Mesothelial cell of epicardium (in vitro differentiated cells): ENCODE results near the gene ELF4. TPM values are rescaled to one million over a fixed set of nuclear protein-coding genes. Genes with fewer than 3 reads are reported as not detected.

Source experiments
- DNase-seq, 2 experiments: peaks; one replicate each; pipeline ENCODE4 v3.0.0; 2021; ENCODE audit warnings: low spot score in 2 of 2; ENCODE audit not compliant: unreplicated experiment in 2 of 2
- H3K27ac Mint-ChIP-seq: 2 replicates; pipeline ENCODE4 v1.8.0; 2021; ENCODE audit warnings: mixed read lengths
- H3K27me3 Mint-ChIP-seq: 2 replicates; pipeline ENCODE4 v1.8.0; 2021; ENCODE audit warnings: low read depth, mixed read lengths
- H3K36me3 Mint-ChIP-seq: 2 replicates; pipeline ENCODE4 v1.8.0; 2021; ENCODE audit warnings: mixed read lengths
- H3K4me1 Mint-ChIP-seq: 2 replicates; pipeline ENCODE4 v1.8.0; 2021; ENCODE audit warnings: mixed read lengths
- H3K4me3 Mint-ChIP-seq: 2 replicates; pipeline ENCODE4 v1.8.0; 2021; ENCODE audit warnings: mild to moderate bottlenecking, moderate library complexity, mixed read lengths
- H3K9me3 Mint-ChIP-seq: 2 replicates; pipeline ENCODE4 v1.8.0; 2021; ENCODE audit warnings: mixed read lengths
- CTCF ChIP-seq: fragments of 200-600 bp; sonication (generic); IDR thresholded peaks from one replicate; pipeline ENCODE4 v1.5.0; 2021; ENCODE audit warnings: antibody characterized with exemption; ENCODE audit not compliant: unreplicated experiment
- total RNA-seq: library from RNA; stranded (reverse); gene quantifications from 3 replicates; pipeline ENCODE4 v1.2.1, GENCODE V29; 2021

ELF4 gene
- 21.0 to 22.9 TPM (median 22.2 TPM) in 3 replicates for total RNA-seq

GRCh38 chrX:130110379-130111219 lies at the start of gene ELF4:
ELF4 (minus strand) TSS chrX:130110497; CDS start chrX:130081330, 29,167 bp downstream.
- peak within 1 kb of the TSS; percentile 85 for H3K27ac Mint-ChIP-seq
- H3K27me3 Mint-ChIP-seq, result peaks cover 2% of the 10 kb centered on the region
- H3K4me3 Mint-ChIP-seq, result peak within 1 kb of the TSS; percentile 77
- no peaks in the 10 kb centered on the region for H3K36me3 Mint-ChIP-seq
- DNase-seq, result peak in 1 of 2 experiments; percentile 43
- no peaks in the 10 kb centered on the region for H3K9me3 Mint-ChIP-seq
- no peak for TF ChIP-seq CTCF
- peaks cover 29% of the 10 kb centered on the region for H3K4me1 Mint-ChIP-seq

GRCh38 chrX:130159776-130160175 lies 49.5 kb upstream of the ELF4 start:
- H3K9me3 Mint-ChIP-seq, result peaks cover 8% of the 10 kb centered on the region
- peaks cover 12% of the 10 kb centered on the region for H3K4me1 Mint-ChIP-seq
- H3K27me3 Mint-ChIP-seq, result no peaks in the 10 kb centered on the region
- H3K27ac Mint-ChIP-seq, result no peak overlapping the region
- DNase-seq, result no peak
- no peak overlapping the region for H3K4me3 Mint-ChIP-seq
- TF ChIP-seq CTCF, result no peak
- H3K36me3 Mint-ChIP-seq, result no peaks in the 10 kb centered on the region

GRCh38 chrX:130158311-130158710 lies 48.0 kb upstream of the ELF4 start:
- peaks cover 7% of the 10 kb centered on the region for H3K4me1 Mint-ChIP-seq
- no peaks in the 10 kb centered on the region for H3K27me3 Mint-ChIP-seq
- peaks cover 8% of the 10 kb centered on the region for H3K9me3 Mint-ChIP-seq
- DNase-seq, result no peak
- no peak for TF ChIP-seq CTCF
- H3K27ac Mint-ChIP-seq, result no peak overlapping the region
- no peak overlapping the region for H3K4me3 Mint-ChIP-seq
- no peaks in the 10 kb centered on the region for H3K36me3 Mint-ChIP-seq

- H3K9me3 Mint-ChIP-seq, result peaks cover 4% of the 10 kb centered on the region
- no peak overlapping the region for H3K27ac Mint-ChIP-seq
- no peak for DNase-seq
- no peaks in the 10 kb centered on the region for H3K27me3 Mint-ChIP-seq
- no peak for TF ChIP-seq CTCF
- H3K4me3 Mint-ChIP-seq, result no peak overlapping the region
- no peaks in the 10 kb centered on the region for H3K4me1 Mint-ChIP-seq
- H3K36me3 Mint-ChIP-seq, result no peaks in the 10 kb centered on the region
Observed at GRCh38 chrX:130155564-130155963, 45.3 kb upstream of the ELF4 start.

GRCh38 chrX:130147631-130148030 lies 37.3 kb upstream of the ELF4 start:
- no peak for DNase-seq
- H3K36me3 Mint-ChIP-seq, result peaks cover 27% of the 10 kb centered on the region
- H3K4me1 Mint-ChIP-seq, result no peaks in the 10 kb centered on the region
- H3K27ac Mint-ChIP-seq, result no peak overlapping the region
- H3K4me3 Mint-ChIP-seq, result no peak overlapping the region
- no peak for TF ChIP-seq CTCF
- peaks cover 19% of the 10 kb centered on the region for H3K9me3 Mint-ChIP-seq
- no peaks in the 10 kb centered on the region for H3K27me3 Mint-ChIP-seq
